Left hindlimb (tissue), 1 donor: ENCODE data around the gene TBX3.

Experiments used
- DNase-seq: peaks from one replicate; pipeline ENCODE4 v3.0.0-alpha.2; 2018

The TBX3 gene

DNA sequence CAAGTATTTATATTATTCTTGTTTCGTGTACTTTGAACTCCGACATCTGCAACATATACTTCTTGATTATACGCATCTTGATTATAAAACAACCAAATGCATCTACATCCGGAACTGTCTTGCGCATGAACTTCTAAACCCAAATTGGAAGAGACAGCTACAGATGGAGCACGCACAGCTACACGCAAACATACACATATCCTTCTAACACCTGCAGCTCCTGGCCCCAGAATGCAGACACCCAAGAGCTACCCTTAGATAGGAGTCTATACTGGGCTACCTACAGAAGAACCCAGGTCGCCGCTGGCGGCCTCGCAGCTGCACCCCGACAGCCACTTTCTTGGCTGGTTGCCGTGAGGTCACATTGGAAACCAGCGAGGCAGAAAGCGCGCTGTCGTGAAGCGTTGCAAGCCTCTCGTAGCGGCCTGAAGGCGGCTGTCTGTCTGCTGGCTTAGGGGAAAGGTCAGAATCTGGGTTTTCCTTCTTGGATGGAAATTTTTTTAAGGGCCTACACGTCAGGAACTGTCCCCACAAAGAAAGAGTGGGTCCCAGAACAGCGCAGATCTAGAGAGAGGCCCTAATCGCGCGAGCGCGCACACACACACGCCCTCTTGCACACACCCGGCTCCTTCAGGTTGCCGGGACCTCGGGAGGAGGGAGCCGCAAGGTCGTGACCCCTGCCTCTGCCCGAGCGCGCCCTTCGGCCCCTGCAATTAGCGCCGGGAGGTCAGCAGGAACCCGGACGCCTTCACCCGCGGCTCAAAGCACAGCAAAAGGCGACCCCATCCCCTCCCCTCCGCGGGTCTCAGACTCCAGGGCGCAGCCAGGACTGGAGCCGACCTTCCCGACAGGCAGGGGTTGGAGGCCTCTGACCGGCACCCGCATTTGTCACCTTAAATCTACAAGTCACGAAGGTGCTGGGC, 17.0 kb downstream of the TBX3 start:
- DNase-seq = no peak

DNA sequence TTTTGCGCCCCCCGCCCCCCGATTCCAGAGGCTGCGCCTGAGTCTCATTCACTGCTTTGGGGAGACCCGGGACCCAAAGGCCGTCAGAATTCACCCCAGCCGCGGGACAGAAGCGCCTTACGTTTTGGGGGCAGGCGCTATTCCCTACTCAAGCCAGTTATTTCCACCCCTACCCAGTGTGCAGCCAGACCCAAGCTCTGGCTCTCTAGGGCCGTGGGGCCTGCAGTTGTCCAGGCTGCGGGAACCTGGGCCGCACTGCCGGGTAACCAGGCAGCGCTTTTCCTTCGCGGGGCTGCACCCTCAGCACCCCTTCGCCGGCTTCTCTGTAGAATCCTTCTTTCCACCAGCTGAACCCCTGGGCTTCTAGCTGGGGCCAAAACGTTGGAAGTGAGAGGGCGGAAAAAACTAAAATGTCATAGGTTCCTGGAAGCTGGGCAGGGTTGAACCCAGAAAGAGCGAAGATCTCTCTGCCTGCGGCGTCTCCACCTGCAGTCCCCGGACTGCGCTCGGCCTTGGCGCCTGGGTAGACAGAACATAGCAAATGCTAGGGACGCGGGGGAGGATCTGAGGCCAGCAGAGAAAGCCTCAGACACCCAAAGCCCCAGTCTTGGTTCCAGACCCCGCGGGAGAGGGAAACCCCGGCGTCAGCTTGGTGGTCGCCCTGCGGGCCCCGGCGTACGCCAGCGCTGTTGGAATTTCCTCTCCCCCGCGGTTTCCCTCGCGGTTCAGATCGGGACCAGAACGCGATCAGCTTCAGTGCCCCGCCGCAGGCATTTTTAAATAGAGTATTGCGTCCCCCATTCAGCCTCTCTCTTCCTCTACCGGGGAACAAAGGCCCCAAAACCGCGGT, 18.3 kb downstream of the TBX3 start:
- no peak for DNase-seq

DNA sequence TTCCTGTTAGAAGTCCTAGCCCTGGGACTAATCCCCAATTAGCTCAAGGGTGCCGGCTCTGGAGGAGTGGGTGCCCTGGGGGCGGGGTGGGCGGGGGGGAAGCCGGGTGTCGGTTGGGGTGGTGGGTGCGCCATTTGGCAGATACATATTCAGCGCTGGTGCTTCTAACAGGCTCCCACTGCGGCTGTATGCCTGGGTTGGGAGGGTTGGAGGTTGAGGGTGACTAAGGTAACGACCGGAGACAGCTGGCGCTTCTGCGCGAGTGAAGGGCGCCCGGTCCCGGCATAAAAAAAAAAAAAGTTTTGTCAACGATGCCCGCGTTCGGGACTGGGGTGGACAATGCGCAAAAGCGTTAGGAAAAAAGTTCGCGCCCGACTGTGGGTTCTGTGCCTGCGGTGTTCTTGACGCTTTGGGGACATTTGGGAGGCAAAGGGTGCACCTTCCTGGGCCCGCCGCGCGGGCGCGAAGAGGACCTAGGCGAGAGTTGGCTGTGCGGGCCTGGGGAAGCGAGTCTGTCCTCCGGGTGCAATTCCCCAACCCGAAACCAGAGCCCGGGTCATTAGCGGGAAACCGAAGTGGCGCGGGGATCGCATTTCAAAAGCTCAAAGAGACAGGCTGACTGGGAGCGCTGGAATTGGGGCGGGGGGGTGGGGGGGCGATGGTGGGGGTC, 19.2 kb downstream of the TBX3 start:
- no peak for DNase-seq

- peak; percentile 74 for DNase-seq
Observed at GRCh38 chr12:114662512-114663177, 21.3 kb downstream of the TBX3 start.

DNA sequence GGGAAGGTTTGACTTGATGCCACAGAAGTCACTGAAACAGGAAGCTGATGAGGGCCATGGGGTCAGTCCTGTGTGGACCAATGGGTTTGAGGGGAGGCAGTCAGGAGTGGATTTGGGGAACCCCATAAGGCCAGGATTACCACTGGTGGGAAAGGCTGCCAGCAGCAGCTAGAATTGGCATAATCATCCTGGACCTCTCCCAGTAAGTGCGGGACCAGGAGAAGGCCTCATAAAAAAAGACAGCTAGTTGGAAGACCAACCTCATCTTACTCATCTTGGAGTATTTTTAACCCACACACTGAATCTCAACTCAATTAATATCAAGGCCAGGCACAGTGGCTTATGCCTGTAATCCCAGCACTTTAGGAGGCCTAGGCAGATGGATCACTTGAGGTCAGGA, 22.7 kb downstream of the TBX3 start:
- DNase-seq = no peak

- DNase-seq = no peak
Observed at GRCh38 chr12:114659084-114659483, 24.9 kb downstream of the TBX3 start.

GRCh38 chr12:114658002-114658441, 26.0 kb downstream of the TBX3 start:
- no peak for DNase-seq

DNA sequence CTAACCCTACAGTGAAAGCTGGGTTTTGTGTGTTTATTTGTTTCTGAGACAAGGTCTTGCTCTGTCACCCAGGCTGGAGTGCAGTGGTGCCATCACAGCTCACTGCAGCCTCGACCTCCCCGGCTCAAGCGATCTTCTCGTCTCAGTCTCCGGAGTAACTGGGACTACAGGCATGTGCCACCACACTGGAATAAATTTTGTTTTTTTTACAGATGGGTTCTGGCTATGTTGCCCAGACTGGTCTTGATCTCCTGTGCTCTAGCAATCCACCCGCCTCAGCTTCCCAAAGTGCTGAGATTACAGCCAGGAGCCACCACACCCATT, 26.4 kb downstream of the TBX3 start:
- DNase-seq = no peak

DNA sequence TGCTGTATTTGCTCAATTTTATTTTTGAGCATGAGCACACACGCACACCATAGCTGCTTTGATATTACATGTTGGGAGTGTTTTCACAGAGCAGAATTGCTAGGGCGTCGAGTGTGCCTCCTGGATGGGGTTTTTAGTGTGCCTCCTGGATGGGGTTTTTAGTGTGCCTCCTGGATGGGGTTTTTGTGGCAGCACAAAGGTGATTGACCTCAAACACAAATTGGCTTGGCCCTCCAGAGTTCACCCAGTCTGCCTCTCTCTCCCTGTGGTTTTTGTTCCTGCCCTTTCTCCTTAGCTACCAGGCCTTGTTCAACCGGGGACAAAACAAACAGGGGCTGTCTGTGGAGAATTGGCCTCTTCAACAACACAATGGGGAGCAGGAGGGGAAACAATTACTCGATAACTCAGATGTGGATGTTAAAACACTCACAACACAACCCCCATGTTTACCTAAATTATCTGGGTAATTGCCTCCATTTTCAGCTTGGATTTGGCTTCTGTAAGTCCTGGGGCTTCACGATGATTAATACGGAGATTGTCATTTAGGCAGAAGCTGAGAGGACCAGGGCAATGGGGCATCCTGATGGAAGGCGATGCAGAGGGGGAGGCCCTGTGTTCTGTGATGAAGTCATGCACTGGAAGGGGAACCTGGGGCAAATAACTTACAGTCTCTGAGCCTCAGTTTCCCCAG, 26.9 kb downstream of the TBX3 start:
- DNase-seq = no peak

DNA sequence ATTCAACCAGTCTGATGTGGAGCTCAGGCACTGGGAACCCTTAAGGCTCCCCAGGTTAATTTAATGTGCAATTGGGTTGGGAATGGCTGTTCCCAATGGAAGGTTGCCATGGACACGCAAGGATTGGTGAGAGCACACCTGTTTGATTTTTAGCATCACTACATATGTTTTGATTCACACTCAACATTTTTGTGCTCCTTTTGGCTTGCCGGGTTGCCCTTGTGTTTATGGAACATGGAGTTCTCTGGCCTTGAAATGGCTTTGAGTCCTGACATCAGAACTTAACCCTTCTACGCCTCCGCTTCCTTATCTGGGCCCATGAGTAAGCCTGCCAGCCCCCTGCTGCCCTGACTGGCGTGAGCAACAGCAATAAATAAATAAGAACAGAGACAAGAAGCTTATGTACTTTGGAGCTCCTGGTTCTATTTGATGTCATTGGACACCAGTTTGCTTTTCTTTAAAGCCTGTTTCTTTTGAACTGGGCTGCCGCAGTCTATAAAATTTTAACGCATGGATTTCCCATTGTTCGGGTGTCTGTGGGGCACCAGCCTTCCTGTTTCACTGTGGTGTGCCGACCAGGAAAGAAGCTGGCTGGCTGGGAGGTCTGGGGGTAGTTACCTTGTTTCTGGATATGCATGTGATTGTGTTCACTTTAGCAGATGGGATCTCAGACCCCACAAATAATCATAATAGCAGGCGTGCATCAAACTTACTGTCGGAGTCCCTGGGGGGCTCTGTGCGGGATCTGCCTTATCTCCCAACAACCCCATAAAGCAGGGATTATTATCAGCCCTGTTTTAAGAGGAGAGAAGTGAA, 27.8 kb downstream of the TBX3 start:
- no peak for DNase-seq

DNA sequence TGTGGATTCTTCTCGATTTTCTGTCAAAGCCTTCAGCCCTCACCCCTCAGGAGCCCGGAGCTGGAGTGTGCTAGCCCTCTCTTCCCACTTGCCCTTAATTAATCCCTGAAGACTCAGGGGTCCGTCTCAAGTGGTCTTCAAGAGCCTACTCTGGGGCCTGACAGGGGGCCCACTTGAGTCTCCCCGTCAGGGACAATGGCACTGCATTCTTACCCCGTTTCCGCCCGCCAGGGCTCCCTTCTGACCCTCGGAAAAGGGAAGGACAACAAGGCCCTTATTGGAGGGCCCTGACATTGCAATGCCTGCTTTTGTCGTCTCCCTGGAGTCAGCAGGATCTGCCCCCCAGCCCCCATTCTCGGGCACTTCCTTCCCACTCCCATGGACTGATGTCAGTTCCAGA, 34.4 kb downstream of the TBX3 start:
- no peak for DNase-seq

DNA sequence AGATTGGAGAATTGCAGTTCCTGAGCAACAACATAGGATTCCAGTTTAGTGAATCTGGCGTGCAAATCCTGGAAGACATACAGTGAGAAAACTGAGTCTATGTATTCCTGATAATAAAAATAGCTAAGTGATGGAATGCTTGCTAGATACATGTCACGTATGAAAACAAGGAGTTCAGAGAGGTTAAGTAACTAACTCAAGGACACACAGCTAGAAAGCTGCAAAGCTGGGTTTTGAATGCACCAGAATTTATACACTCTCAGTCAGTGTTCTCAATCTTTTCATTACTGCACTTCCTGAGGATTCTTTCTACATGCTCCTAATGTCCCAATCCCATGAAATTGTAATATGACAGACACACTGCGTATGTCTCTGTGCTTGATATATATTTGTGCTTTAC, 35.3 kb downstream of the TBX3 start:
- DNase-seq = no peak

- no peak for DNase-seq
Observed at GRCh38 chr12:114638790-114639435, 45.1 kb downstream of the TBX3 start.

- no peak for DNase-seq
Observed at GRCh38 chr12:114636723-114637480, 47.1 kb downstream of the TBX3 start.

GRCh38 chr12:114631242-114631641, 52.7 kb downstream of the TBX3 start:
- DNase-seq = no peak

DNA sequence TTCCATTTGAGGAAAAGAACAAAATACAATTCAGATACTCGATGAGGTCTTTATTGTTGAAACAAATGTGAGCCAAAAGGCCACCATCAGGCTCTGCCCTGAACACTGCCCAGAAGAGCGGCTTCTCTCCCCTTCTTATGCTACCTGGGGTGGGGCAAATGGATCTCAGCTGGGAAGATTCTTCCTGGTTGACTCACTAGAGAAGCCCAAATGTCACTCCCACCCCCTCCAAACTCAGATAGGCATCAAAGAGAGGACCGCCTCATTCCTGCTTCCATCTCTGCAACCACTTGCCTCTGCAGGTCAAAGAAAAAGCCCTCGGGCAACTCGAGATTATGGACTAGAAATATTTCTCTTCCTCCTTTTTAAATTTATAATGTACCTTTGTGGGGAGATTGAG, 55.8 kb downstream of the TBX3 start:
- no peak for DNase-seq

DNA sequence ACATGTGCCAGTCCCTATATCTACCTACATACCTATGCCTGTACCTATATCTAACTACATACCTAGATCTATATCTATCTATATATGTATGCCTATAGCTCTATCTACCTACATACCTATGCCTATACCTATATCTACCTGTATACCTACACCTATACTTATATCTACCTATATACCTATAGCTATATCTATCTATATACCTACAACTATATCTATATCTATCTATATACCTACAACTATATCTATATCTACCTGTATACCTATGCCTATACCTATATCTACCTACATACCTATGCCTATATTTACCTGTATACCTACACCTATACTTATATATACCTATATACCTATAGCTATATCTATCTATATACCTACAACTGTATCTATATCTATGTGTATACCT, 56.6 kb downstream of the TBX3 start:
- no peak for DNase-seq

DNA sequence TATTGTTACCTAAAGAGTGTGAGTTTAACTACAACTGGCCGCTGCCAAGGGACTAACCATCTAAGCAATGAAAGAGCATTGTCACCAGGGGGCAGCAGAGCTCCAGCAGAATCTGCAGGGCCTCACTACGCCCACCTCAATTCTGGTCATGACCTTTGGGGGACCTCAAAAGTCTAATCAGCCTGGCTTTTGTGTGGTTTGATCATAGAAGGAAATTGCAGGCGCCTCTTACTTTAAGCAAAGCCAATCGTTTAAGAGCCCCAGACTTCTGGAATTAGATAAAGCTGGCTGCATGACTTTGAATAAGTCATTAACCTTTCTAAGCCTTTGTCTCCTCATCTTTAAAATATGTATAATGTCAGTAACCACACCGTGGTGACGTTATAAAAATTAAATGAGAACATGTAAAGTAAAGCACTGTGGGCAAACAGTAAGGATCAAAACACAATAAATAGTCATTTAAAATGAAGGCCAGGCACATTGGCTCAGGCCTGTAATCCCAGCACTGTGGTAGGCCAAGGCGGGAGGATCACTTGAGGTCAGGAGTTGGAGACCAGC, 58.6 kb downstream of the TBX3 start:
- no peak for DNase-seq

DNA sequence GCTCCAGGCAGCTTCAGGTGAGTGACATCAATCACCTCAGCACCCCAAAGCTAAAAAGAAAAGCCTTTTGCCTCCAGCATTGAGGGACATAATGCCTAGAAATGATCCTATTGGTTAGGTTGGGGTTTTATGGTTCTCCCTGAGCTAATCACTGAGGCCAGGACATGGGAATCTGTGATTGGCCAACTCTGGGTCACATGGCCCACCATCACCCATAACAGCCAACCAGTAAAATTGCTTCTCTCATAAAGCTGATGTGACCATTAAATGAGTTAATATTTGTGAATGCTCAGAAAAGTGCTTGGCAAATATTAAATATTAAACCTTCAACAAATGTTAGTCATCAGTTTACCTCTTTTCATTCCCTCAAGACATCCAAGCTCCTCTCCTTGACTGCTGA, 60.2 kb downstream of the TBX3 start:
- DNase-seq = no peak
